Nephron (organoid): ENCODE measurements around the gene CST8.

Source experiments
- H3K27ac Mint-ChIP-seq, 3 experiments: 2 replicates each; pipeline ENCODE4 v1.8.0; 2020; ENCODE audit warnings: mixed read lengths in 3 of 3, mild to moderate bottlenecking in 2 of 3, moderate library complexity in 1 of 3
- H3K27me3 Mint-ChIP-seq: 2 replicates; pipeline ENCODE4 v1.8.0; 2021; ENCODE audit warnings: low read depth, mild to moderate bottlenecking, moderate library complexity, mixed read lengths
- H3K36me3 Mint-ChIP-seq: 2 replicates; pipeline ENCODE4 v1.8.0; 2020; ENCODE audit warnings: low read depth, mixed read lengths
- H3K4me1 Mint-ChIP-seq: 2 replicates; pipeline ENCODE4 v1.8.0; 2020; ENCODE audit warnings: mixed read lengths
- H3K4me3 Mint-ChIP-seq, 3 experiments: 2 replicates each; pipeline ENCODE4 v1.8.0; 2020; ENCODE audit warnings: mild to moderate bottlenecking in 3 of 3, mixed read lengths in 3 of 3, moderate library complexity in 2 of 3
- H3K9me3 Mint-ChIP-seq: 2 replicates; pipeline ENCODE4 v1.8.0; 2020; ENCODE audit warnings: mixed read lengths
- CTCF ChIP-seq, 3 experiments: fragments of 200-600 bp; sonication (generic); IDR thresholded peaks; one replicate each; pipeline ENCODE4 v1.5.0; 2021; ENCODE audit warnings: antibody characterized with exemption in 3 of 3; ENCODE audit not compliant: unreplicated experiment in 3 of 3

CST8 gene

DNA sequence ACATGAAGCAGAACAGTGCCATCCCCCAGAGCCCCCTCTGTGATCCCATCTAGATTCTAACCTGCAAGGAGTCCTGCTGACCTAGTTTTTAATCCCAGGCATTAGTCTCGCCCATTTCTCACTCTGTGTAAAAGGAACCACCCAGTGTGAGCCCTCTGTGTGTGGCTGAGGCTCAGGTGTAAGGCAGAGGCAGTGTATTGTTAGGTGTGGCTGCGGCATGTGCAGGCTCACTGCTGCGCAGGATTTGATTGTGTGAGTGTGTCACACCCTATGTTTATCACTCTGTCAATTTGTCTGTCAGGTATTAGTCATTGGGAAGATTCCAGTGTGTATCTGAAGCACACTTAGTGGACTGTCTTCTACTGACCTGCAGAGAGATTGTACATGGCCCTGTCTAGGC lies 13.7 kb upstream of the CST8 start:
- no peaks in the 10 kb centered on the region for H3K4me1 Mint-ChIP-seq
- H3K9me3 Mint-ChIP-seq: no peaks in the 10 kb centered on the region
- H3K27me3 Mint-ChIP-seq: no peaks in the 10 kb centered on the region
- no peak overlapping the region for H3K27ac Mint-ChIP-seq
- no peak for TF ChIP-seq CTCF (IDR thresholded peaks at IDR 0.05; ENCODE audit: unreplicated experiment in 3 of 3)
- no peak overlapping the region for H3K4me3 Mint-ChIP-seq
- H3K36me3 Mint-ChIP-seq: no peaks in the 10 kb centered on the region

GRCh38 chr20:23479043-23479442 lies 11.9 kb upstream of the CST8 start:
- H3K36me3 Mint-ChIP-seq: no peaks in the 10 kb centered on the region
- no peak for TF ChIP-seq CTCF (IDR thresholded peaks at IDR 0.05; ENCODE audit: unreplicated experiment in 3 of 3)
- H3K9me3 Mint-ChIP-seq: no peaks in the 10 kb centered on the region
- no peak overlapping the region for H3K4me3 Mint-ChIP-seq
- no peaks in the 10 kb centered on the region for H3K4me1 Mint-ChIP-seq
- no peak overlapping the region for H3K27ac Mint-ChIP-seq
- H3K27me3 Mint-ChIP-seq: no peaks in the 10 kb centered on the region

GRCh38 chr20:23482138-23482537 lies 8.8 kb upstream of the CST8 start:
- no peak for TF ChIP-seq CTCF (IDR thresholded peaks at IDR 0.05; ENCODE audit: unreplicated experiment in 3 of 3)
- Mint-ChIP-seq H3K27me3 (no peaks in the 10 kb centered on the region), H3K9me3 (no peaks in the 10 kb centered on the region), H3K36me3 (no peaks in the 10 kb centered on the region), H3K4me1 (no peaks in the 10 kb centered on the region), H3K4me3 (no peak overlapping the region), H3K27ac (no peak overlapping the region)

DNA sequence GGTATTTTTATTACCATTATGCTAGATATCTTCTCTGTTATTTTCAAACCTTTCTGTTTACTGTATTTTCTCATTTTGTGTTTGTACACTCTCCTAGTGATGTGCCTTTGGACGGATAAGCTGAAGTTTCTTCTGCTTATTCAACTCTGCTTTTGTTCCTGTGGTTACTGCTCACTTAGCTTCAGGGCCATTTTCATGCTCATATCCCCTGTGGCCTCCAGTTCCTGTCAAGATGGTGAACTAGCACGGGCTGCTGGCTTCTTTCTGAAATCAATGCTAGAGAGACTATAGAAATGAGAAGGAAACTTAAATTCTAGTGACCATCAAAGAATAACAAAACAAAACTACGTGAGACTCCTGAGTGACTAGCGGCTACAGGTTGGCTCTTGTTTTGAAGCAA lies 6.8 kb upstream of the CST8 start:
- H3K27me3 Mint-ChIP-seq: no peaks in the 10 kb centered on the region
- no peaks in the 10 kb centered on the region for H3K9me3 Mint-ChIP-seq
- no peaks in the 10 kb centered on the region for H3K4me1 Mint-ChIP-seq
- H3K36me3 Mint-ChIP-seq: no peaks in the 10 kb centered on the region
- H3K4me3 Mint-ChIP-seq: no peak overlapping the region
- no peak overlapping the region for H3K27ac Mint-ChIP-seq
- no peak for TF ChIP-seq CTCF (IDR thresholded peaks at IDR 0.05; ENCODE audit: unreplicated experiment in 3 of 3)

- H3K9me3 Mint-ChIP-seq: no peaks in the 10 kb centered on the region
- H3K27me3 Mint-ChIP-seq: peaks cover 7% of the 10 kb centered on the region
- H3K27ac Mint-ChIP-seq: no peak overlapping the region
- no peaks in the 10 kb centered on the region for H3K36me3 Mint-ChIP-seq
- no peak for TF ChIP-seq CTCF (IDR thresholded peaks at IDR 0.05; ENCODE audit: unreplicated experiment in 3 of 3)
- H3K4me3 Mint-ChIP-seq: no peak overlapping the region
- no peaks in the 10 kb centered on the region for H3K4me1 Mint-ChIP-seq
Observed at GRCh38 chr20:23488470-23488869, 2.4 kb upstream of the CST8 start.

GRCh38 chr20:23488996-23489395 lies 1.9 kb upstream of the CST8 start:
- Mint-ChIP-seq H3K27ac (no peak overlapping the region), H3K36me3 (no peaks in the 10 kb centered on the region), H3K9me3 (no peaks in the 10 kb centered on the region)

More at GRCh38 chr20:23488996-23489395, 1.9 kb upstream of the CST8 start:
- H3K4me3 Mint-ChIP-seq: no peak overlapping the region
- peaks cover 7% of the 10 kb centered on the region for H3K27me3 Mint-ChIP-seq
- TF ChIP-seq CTCF (IDR thresholded peaks at IDR 0.05; ENCODE audit: unreplicated experiment in 3 of 3): no peak
- no peaks in the 10 kb centered on the region for H3K4me1 Mint-ChIP-seq
